NCI-H510A treated with DMSO at 0.1 percent for 48 hours (cell line): ENCODE results near the gene GCLM.

ENCODE experiments used
- DNase-seq: peaks from one replicate; lab custom pipeline; 2025; lab: John Stamatoyannopoulos, UW

Gene GCLM

GRCh38 chr1:93846206-93846991, 62.8 kb downstream of the GCLM start:
- DNase-seq: peak; percentile 95

- DNase-seq: peak; percentile 81
These were observed 63.6 kb downstream of the GCLM start for GRCh38 chr1:93845538-93846205.

- peak; percentile 95 for DNase-seq
These were observed 64.8 kb downstream of the GCLM start for GRCh38 chr1:93844262-93845045.

GRCh38 chr1:93842750-93843500, 66.3 kb downstream of the GCLM start:
- DNase-seq: no peak

GRCh38 chr1:93841771-93842170, 67.5 kb downstream of the GCLM start:
- no peak for DNase-seq

- DNase-seq: no peak
These were observed 68.2 kb downstream of the GCLM start for GRCh38 chr1:93840956-93841482.

GRCh38 chr1:93839753-93840152, 69.5 kb downstream of the GCLM start:
- DNase-seq: no peak

GRCh38 chr1:93839307-93839706, 69.9 kb downstream of the GCLM start:
- DNase-seq: no peak

GRCh38 chr1:93837961-93838360, 71.3 kb downstream of the GCLM start:
- DNase-seq: no peak
